ENCODE data around the gene SKOR2.

Gene SKOR2, protein sequence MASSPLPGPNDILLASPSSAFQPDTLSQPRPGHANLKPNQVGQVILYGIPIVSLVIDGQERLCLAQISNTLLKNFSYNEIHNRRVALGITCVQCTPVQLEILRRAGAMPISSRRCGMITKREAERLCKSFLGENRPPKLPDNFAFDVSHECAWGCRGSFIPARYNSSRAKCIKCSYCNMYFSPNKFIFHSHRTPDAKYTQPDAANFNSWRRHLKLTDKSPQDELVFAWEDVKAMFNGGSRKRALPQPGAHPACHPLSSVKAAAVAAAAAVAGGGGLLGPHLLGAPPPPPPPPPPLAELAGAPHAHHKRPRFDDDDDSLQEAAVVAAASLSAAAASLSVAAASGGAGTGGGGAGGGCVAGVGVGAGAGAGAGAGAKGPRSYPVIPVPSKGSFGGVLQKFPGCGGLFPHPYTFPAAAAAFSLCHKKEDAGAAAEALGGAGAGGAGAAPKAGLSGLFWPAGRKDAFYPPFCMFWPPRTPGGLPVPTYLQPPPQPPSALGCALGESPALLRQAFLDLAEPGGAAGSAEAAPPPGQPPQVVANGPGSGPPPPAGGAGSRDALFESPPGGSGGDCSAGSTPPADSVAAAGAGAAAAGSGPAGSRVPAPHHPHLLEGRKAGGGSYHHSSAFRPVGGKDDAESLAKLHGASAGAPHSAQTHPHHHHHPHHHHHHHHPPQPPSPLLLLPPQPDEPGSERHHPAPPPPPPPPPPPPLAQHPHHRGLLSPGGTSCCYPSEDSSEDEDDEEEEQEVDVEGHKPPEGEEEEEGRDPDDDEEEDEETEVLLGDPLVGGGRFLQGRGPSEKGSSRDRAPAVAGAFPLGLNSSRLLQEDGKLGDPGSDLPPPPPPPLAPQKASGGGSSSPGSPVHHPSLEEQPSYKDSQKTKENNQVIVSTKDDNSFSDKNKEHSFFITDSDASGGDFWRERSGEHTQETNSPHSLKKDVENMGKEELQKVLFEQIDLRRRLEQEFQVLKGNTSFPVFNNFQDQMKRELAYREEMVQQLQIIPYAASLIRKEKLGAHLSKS

GRCh38 chr18:47251289-47252120 lies at the start of gene SKOR2:
TSS of gene SKOR2 (minus strand) at chr18:47251660. CDS start at chr18:47249183, 2,477 bp downstream.
- Histone ChIP-seq H3K9me3 (ENCODE audit: severe bottlenecking) (peaks cover 9% of the 10 kb centered on the region), H3K27me3 (ENCODE audit: insufficient read depth, low read depth, severe bottlenecking) (peaks cover 47% of the 10 kb centered on the region), H3K36me3 (no peaks in the 10 kb centered on the region), H3K4me3 (ENCODE audit: low read depth, low read length) (peak within 1 kb of the TSS; percentile 64), H3K27ac (no peak within 1 kb of the TSS)
- TF ChIP-seq, protein P1, sequence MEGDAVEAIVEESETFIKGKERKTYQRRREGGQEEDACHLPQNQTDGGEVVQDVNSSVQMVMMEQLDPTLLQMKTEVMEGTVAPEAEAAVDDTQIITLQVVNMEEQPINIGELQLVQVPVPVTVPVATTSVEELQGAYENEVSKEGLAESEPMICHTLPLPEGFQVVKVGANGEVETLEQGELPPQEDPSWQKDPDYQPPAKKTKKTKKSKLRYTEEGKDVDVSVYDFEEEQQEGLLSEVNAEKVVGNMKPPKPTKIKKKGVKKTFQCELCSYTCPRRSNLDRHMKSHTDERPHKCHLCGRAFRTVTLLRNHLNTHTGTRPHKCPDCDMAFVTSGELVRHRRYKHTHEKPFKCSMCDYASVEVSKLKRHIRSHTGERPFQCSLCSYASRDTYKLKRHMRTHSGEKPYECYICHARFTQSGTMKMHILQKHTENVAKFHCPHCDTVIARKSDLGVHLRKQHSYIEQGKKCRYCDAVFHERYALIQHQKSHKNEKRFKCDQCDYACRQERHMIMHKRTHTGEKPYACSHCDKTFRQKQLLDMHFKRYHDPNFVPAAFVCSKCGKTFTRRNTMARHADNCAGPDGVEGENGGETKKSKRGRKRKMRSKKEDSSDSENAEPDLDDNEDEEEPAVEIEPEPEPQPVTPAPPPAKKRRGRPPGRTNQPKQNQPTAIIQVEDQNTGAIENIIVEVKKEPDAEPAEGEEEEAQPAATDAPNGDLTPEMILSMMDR (IDR thresholded peaks at IDR 0.05; ENCODE audit: low read depth, low read length) = 0 out of 2 replicates have a peak, but pooled peaks have one; percentile 13
- peak; percentile 81 for DNase-seq

- no peak for DNase-seq
- TF ChIP-seq, protein P1 (IDR thresholded peaks at IDR 0.05; ENCODE audit: low read depth, low read length) = no peak
These were observed 45.0 kb upstream of the SKOR2 start for GRCh38 chr18:47296462-47296861.

GRCh38 chr18:47294801-47295200 lies 43.3 kb upstream of the SKOR2 start:
- no peak overlapping the region for H3K4me3 ChIP-seq (ENCODE audit: low read depth, low read length)
- TF ChIP-seq, protein P1 (IDR thresholded peaks at IDR 0.05; ENCODE audit: low read depth, low read length) = no peak
- DNase-seq = no peak
- H3K27ac ChIP-seq = no peak overlapping the region; the same call in 1 of the 2 replicates
- H3K36me3 ChIP-seq = no peaks in the 10 kb centered on the region
- H3K9me3 ChIP-seq (ENCODE audit: severe bottlenecking) = peaks cover 6% of the 10 kb centered on the region
- no peaks in the 10 kb centered on the region for H3K27me3 ChIP-seq (ENCODE audit: insufficient read depth, low read depth, severe bottlenecking)

More at GRCh38 chr18:47296462-47296861, 45.0 kb upstream of the SKOR2 start:
- H3K27ac ChIP-seq = no peak overlapping the region
- no peak overlapping the region for H3K4me3 ChIP-seq (ENCODE audit: low read depth, low read length)
- H3K9me3 ChIP-seq (ENCODE audit: severe bottlenecking) = peaks cover 6% of the 10 kb centered on the region
- no peaks in the 10 kb centered on the region for H3K36me3 ChIP-seq
- no peaks in the 10 kb centered on the region for H3K27me3 ChIP-seq (ENCODE audit: insufficient read depth, low read depth, severe bottlenecking)

GRCh38 chr18:47288741-47289140 lies 37.3 kb upstream of the SKOR2 start:
- Histone ChIP-seq H3K36me3 (no peaks in the 10 kb centered on the region), H3K27ac (no peak overlapping the region), H3K27me3 (ENCODE audit: insufficient read depth, low read depth, severe bottlenecking) (no peaks in the 10 kb centered on the region), H3K4me3 (ENCODE audit: low read depth, low read length) (no peak overlapping the region), H3K9me3 (ENCODE audit: severe bottlenecking) (no peaks in the 10 kb centered on the region)
- DNase-seq = no peak
- TF ChIP-seq, protein P1 (IDR thresholded peaks at IDR 0.05; ENCODE audit: low read depth, low read length) = no peak

GRCh38 chr18:47287911-47288585 lies 36.6 kb upstream of the SKOR2 start:
- no peaks in the 10 kb centered on the region for H3K27me3 ChIP-seq (ENCODE audit: insufficient read depth, low read depth, severe bottlenecking)
- no peak for DNase-seq
- H3K9me3 ChIP-seq (ENCODE audit: severe bottlenecking) = no peaks in the 10 kb centered on the region
- H3K4me3 ChIP-seq (ENCODE audit: low read depth, low read length) = no peak overlapping the region
- no peak overlapping the region for H3K27ac ChIP-seq
- no peaks in the 10 kb centered on the region for H3K36me3 ChIP-seq
- TF ChIP-seq, protein P1 (IDR thresholded peaks at IDR 0.05; ENCODE audit: low read depth, low read length) = no peak

Data from WERI-Rb-1 (cell line).